ENCODE data around the gene PHF1. TPM values are rescaled to one million over a fixed set of nuclear protein-coding genes. Genes with fewer than 3 reads are reported as not detected.

Gene PHF1
- total RNA-seq, 1 experiment from 2014 or later = 14.3 TPM

GRCh38 chr6:33417128-33417902, 6.5 kb downstream of the PHF1 start:
- peak; percentile 88 for DNase-seq (ENCODE audit: low read depth)

GRCh38 chr6:33417903-33418689, 7.3 kb downstream of the PHF1 start, which contains the start of gene CUTA:
Gene CUTA (minus strand): TSS chr6:33418107. CDS start chr6:33418000, 107 bp downstream.
- peak; percentile 100 for DNase-seq (ENCODE audit: low read depth)

DNA sequence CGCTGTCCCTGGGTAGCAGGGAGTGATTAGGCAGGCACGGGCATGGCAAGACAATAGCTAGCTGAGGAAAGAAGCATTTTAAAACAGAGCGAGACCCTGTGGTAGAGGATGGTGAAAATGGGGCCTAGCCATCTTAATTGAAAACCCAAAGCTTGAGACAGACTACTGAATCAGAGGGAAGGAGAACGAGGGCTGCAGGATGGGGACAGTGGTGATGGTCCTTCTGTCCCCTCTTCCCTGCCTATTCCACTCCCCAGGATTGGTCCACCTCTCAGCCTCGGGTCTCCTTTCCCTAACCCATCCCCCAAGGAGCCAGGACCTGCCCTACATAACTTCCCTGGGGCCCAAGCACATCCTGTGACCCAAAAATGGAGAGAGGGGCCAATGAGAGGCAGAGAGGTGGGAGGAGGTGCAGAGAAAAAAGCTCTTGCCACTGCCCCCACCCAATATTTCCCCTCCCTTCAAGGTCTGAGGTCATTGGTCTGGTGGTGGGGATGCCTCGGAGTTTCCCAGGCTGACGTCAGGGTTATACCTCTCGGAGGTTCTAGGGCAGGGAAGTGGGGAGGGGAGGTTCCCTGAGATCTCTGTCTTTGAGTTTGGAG, 8.0 kb downstream of the PHF1 start:
- peak; percentile 46 for DNase-seq (ENCODE audit: low read depth)

DNA sequence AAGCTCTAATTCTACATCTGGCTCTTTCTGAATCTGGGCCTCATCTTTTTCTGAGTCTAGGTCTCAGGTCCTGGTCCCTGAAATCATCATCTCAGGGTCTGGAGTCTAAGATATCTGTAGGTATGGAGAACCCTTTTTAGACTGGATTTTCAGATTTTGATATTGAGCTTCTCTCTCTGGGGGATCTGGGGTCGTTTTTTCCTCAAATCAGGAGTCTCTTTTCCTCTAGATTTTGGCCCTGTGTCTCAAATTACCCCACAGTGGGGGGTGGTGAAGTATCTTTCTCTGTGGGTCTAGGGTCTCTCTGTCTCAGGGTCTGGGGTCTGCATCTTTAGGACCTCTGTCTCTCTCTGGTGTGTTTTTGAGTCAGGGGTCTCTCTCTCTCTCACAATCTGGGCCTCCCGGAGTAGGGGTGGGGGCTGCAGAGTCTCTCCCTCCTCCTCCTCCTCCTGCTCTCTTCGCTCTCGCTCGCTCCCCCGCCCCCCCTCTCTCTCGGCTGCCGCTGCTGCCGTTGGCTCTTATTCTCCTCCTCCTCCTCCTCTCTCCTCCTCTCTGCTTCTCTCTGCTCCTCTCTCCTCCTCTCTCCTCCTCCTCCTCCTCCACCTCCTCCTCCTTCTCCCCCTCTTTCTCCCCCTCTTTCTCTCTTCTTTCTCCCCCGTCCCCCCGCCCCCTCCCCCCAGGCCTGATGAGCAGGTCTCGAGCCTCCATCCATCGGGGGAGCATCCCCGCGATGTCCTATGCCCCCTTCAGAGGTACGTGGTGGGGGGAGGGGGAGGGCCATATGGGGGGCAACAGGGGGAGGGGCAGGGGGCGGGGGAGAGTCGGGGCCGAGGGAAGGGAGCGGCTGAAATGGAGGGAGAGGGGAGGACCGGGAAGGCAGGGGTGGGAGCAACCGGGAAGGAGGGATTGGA, 9.0 kb downstream of the PHF1 start, which contains the start of gene SYNGAP1:
Gene SYNGAP1 (plus strand): TSS at position 486 of the 911 bp plus-strand sequence. CDS start 200 bp downstream, at position 686.
- DNase-seq (ENCODE audit: low read depth) = no peak

- DNase-seq (ENCODE audit: low read depth) = no peak
Observed at GRCh38 chr6:33420491-33421343, 9.9 kb downstream of the PHF1 start.

DNA sequence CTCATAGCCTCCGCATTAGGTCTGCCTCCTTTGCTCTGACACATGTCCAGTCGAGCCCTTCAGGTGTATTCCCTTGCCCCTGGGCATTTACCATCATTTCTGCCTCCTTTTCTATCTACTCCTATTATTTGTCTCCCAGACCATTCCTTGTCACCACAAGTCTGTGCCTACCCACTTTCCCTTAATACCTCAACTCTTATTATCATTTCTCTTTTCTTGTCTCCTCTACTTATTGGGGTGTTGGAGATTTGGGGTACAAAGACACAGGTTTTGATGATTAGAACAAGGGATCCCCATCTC, 10.5 kb downstream of the PHF1 start:
- no peak for DNase-seq (ENCODE audit: low read depth)

DNA sequence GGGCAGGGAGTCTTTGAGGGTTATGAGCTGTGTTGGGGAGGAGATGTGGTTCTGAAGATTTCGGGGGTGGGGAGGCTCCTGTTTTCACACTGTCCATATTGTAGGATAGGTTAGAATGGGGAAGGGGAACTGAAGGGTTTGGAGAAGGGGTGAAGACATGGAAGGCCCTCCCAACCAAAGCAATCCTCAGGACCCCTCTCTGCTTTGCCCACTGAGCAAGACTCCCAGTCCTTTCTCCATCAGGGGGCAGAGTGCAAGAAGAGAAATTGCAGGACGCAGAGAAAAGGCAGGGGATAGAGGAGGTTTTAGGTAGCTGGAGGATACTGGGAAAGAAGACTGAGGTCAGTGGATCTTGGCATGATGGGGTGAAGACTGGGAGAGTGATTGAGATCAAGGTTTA, 13.0 kb downstream of the PHF1 start:
- no peak for DNase-seq (ENCODE audit: low read depth)

DNA sequence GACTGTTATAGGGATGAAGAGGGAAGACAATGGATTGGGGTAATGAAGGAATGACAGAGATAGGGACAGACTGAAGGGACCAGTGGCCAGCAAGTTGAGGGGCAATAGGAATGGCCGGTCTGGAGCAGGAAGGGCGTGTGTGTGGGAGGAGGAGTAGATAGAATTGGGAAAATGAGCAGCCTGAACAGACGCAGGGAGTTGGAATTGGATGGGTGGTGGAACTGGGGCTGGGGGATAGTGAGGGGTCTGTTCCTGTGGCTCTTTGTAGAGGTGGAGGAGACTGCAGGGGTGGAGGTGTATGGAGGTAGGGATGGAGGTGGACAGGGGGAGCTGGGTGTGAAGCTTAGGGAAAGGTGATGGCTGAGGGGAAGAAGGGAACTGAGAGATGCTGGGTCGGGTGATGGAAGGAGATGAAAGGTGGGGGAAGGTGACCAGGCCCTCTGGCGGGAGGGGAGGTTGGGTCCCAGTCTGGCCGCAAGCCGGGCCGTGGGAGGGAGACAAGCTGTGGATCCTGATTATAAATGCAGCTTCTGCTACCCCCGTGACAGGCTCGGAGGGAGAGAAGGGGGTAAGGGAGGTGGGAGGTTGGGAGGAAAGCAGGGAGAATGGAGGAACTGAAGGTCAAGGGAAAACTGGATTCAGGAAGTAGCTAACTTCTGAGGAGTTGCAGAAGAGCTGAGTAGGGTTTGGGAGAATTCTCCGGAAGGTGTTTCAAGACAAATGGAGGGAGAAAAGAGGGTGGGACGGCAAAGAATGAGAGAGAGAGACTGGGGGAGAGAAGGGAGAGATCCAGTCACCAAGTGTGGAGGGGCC, 14.2 kb downstream of the PHF1 start:
- DNase-seq (ENCODE audit: low read depth) = no peak

- DNase-seq (ENCODE audit: low read depth) = peak; percentile 95
Observed at GRCh38 chr6:33425668-33426577, 15.1 kb downstream of the PHF1 start.

GRCh38 chr6:33426590-33427511, 16.0 kb downstream of the PHF1 start:
- no peak for DNase-seq (ENCODE audit: low read depth)

DNA sequence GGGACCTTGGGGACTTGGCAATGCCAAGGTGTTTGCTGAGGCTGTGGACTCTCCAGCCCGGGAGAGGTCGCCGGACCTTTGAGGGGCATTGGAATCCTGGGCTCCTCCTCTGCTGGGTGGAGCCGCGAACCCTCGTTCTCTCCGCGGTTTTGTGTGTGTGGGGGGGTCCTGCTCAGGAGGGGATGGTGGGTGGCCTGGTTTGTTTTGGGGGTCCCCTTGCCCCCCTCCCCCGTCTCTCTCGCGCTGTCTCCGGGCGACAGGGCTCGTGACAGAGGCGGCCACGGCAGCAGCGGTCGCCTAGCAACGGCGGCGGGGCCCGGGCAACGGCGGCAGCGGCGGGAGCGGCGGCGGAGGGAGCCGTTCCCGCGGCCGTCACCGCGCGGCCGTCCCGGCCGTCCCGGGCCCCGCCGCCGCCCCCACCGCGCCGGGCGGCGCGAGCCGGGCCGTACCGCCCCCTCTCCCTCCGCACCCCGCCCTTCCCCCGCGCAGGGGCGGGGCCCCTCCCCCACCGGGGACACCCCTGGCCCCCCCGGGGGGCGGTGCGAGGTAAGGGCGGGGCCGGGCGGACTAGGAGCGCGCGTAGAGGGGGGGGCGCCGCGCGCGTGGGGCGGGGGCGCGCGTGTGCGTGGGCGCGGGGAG, 16.9 kb downstream of the PHF1 start:
- peak; percentile 55 for DNase-seq (ENCODE audit: low read depth)

GRCh38 chr6:33428224-33428965, 17.6 kb downstream of the PHF1 start:
- DNase-seq (ENCODE audit: low read depth) = peak; percentile 49

DNA sequence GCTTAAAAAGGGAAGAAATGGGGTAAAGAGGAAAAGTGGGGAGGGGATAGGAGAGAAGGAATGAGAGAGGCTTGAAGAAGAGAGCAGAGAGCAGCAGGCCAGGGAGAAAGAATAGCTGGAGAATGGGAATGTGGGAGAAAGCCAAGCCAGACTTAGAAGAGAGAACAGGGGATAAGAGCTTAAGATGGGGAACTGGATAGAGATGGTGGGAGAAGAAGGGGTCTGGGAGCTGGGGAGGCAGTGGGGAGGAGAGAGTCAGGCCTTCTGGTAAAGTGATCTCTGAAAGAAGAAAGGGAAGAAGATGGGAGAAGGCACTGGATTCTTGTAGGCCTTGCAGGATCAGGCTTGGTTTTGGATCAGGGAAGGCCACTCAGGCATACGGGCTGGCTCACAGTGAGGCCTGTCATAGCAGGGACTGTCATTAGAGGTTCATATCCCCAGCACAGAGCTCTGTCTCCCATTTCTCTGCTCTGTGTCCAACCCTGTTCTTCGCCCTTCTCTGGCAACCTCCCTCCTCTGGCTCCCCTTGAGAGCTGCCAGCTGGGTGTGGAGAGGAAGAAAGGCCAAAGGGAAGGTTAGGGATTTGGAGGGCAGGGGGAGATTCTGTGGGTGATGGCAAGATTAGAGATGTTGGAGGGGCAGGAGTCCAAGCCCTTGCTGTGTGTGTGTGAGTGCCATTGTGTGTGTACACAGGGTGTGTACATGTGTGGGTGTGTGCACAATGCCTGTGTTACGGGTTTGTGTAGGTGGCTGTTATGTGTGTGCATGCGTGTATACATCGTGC, 18.3 kb downstream of the PHF1 start:
- no peak for DNase-seq (ENCODE audit: low read depth)

GRCh38 chr6:33429750-33430052, 18.9 kb downstream of the PHF1 start:
- DNase-seq (ENCODE audit: low read depth) = no peak

GRCh38 chr6:33430334-33430733, 19.5 kb downstream of the PHF1 start:
- no peak for DNase-seq (ENCODE audit: low read depth)

Measured in Daoy (cell line).